COLO829 (cell line): ENCODE results near the gene SSTR5.
"Not testable (repeated sequence)": the region's sequence is repeated elsewhere in the genome, so short reads cannot be mapped to it uniquely, and the experiment has no call there.

Source experiments
- DNase-seq: peaks from one replicate; pipeline ENCODE4 v3.0.0; 2012; ENCODE audit warnings: low spot score

The SSTR5 gene

GRCh38 chr16:1072526-1073261 is at the start of gene SSTR5:
Gene SSTR5, plus strand, starts transcription at chr16:1072747. Its CDS starts 6,122 bp downstream, at chr16:1078869.
- no peak for DNase-seq

DNA sequence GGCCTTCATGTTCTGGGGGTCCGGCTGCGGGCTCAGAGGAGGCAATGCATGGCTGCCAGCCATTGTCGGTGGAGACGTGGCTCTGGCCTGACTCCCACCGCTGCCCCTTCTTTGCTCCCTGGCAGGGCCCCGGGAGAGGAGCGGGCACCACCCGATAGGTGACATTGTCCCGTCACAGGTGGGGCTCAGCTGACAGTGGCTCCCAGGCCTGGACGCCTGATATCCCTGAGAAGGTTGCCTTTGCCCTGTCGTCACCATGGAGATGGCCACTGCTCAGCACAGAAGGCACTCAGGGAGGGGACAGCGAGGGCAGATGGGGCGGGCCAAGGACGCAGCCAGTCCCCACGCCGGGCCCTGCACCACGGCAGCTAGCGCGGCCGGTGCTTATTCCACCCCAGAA is 48.4 kb upstream of the SSTR5 start:
- DNase-seq, result no peak

DNA sequence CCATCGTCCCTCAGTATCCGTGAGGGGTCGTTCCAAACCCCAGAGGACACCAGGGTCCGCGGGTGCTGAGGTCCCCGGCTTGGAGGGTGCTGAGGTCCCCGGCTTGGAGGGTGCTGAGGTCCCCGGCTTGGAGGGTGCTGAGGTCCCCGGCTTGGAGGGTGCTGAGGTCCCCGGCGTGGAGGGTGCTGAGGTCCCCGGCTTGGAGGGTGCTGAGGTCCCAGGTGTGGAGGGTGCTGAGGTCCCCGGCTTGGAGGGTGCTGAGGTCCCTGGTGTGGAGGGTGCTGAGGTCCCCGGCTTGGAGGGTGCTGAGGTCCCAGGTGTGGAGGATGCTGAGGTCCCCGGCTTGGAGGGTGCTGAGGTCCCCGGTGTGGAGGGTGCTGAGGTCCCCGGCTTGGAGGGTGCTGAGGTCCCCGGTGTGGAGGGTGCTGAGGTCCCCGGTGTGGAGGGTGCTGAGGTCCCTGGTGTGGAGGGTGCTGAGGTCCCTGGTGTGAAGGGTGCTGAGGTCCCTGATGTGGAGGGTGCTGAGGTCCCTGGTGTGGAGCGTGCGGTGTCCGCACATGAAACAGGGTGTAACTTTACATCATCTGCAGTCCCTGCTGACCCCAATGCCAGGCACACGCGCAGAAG is 47.3 kb upstream of the SSTR5 start:
- DNase-seq, result not testable (repeated sequence)

DNA sequence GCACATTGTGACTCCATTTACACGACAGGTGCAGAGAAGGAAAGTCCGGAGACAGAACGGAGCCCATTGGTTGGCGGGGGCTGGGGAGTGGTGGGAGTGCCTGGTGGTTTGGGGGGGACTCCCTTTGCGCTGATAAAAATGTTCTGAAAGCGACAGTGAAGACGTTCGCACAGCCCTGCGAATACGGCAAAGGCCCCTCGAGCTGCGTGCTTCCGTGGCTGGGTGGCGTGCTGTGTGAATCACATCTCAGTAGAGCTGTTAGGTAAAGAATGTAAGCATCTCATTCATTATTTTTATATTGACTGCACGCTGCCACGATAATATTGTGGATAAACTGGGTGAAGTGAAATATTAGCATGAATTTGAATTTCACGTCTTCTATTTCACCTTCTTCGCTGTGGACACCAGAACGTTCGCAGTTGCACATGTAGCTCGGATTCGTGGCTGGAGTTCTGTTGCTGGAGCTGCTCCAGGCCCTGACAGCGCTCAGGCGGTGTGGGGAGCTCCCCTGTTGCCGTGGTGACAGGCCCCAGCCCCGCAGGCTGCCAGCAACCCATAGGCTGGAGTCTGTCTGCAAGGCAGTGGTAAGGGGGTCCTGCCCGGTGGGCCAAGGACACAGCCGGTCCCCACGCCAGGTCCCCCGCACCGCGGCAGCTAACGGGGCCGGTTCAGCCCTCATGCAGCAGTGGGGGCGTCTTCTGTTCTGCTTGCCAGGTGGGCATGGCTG is 46.3 kb upstream of the SSTR5 start:
- no peak for DNase-seq

DNA sequence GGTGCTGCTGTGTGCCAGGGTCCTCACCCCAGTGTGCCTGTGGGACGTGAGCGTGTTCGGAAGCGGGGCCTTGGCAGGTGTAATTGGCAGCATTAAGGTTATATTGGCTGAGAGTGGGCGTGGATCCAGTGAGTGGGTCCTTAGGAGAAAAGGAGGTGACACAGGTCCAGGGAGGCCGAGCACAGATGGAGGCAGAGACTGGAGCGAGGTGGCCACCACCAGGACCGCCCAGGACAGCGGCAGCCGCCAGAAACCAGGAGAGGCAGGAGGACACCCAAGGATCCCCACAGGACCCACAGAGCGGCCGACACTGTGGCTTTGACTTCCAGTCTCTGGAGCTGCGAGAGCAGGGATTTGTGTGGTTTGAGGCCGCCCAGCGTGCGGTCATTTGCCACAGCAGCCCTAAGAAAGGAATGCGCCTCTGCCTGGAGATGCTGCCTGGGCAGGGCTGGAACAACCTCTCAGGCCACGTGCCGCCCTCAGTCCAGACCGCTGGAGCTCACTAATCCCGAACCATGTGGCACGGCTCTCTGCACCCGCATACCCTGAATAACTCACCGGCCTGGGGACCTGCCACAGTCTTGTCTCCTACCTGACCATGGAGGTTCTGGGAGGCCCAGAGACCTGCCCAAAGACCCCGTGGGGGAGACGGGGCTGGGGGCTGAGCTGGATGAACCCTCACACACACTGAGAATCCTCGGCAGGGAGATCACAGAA is 45.6 kb upstream of the SSTR5 start:
- no peak for DNase-seq

DNA sequence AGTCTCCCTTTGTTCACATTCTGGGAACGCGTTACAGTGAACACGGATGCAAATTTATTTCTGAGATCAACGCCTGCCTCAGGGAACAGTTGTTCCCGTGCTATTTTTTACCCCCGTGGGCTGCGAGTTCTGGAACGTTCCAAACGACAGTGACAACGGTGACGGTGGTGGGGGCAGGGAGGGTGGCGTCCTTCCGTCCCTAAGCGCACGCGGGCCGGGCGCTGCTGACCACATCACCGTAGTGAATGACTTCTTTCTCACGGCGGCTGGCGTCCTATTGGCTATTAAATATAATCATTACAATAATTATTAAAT is 45.1 kb upstream of the SSTR5 start:
- no peak for DNase-seq

- DNase-seq, result no peak
Observed at GRCh38 chr16:1028056-1028455, 44.5 kb upstream of the SSTR5 start.

GRCh38 chr16:1028524-1029258 is 43.9 kb upstream of the SSTR5 start:
- no peak for DNase-seq

GRCh38 chr16:1029259-1029545 is 43.3 kb upstream of the SSTR5 start:
- no peak for DNase-seq

DNA sequence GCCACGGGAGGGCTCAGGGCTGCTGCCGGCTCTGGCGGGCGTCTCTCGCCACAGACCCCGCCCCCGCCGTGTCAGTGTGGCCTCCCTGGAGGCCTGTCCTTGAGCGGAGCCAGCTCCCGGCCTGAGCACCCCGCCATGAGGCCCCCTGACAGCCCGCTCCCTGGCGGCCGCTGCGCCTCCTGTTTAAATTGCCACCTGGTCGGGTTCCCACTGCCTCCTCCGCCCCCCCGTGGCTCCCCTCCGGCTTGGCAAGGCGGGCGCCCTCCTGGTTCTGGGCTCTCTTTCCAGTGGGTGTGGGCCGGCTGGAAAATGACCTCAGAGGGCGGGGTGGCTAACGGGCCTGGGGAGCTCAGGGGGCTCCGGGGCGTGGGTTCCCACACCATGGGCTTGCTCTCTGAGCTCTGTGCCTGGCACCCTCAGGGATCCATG is 42.1 kb upstream of the SSTR5 start:
- no peak for DNase-seq

- no peak for DNase-seq
Observed at GRCh38 chr16:1031666-1032065, 40.9 kb upstream of the SSTR5 start.

DNA sequence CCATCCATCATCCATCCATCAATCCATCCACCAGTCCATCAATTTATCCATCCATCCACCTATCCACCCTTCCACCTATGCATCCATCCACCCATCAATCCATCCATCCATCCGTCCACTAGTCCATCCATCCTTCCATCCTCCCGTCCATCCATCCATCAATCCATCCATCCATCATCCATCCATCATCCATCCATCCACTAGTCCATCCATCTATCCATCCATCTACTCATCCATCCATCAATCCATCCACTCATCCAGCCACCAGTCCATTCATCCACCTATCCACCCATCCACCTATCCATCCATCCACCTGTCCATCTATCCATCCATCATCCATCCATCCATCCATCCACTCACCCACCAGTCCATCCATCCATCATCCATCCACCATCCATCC is 39.9 kb upstream of the SSTR5 start:
- no peak for DNase-seq

- DNase-seq, result no peak
Observed at GRCh38 chr16:1033128-1033679, 39.3 kb upstream of the SSTR5 start.

- no peak for DNase-seq
Observed at GRCh38 chr16:1034230-1035065, 38.1 kb upstream of the SSTR5 start.

GRCh38 chr16:1035066-1035415 is 37.5 kb upstream of the SSTR5 start:
- no peak for DNase-seq

GRCh38 chr16:1036166-1036565 is 36.4 kb upstream of the SSTR5 start:
- no peak for DNase-seq

GRCh38 chr16:1036726-1037393 is 35.7 kb upstream of the SSTR5 start:
- no peak for DNase-seq

- DNase-seq, result no peak
Observed at GRCh38 chr16:1037394-1038257, 34.9 kb upstream of the SSTR5 start.

GRCh38 chr16:1038932-1039331 is 33.6 kb upstream of the SSTR5 start:
- no peak for DNase-seq

- no peak for DNase-seq
Observed at GRCh38 chr16:1039762-1040161, 32.8 kb upstream of the SSTR5 start.
